Measurements from ENCODE around the gene RSPO1.

- TF ChIP-seq NBN (conservative IDR thresholded peaks at IDR 0.05) (no peak), EHMT2 (IDR thresholded peaks at IDR 0.05; ENCODE audit: borderline replicate concordance, low read depth, low read length) (no peak), FOXK1 (CRISPR knock-in tag; IDR thresholded peaks at IDR 0.05; ENCODE audit: borderline replicate concordance, low read depth) (no peak), ATF2 (CRISPR knock-in tag; IDR thresholded peaks at IDR 0.05) (no peak), AFF4 (CRISPR knock-in tag; IDR thresholded peaks at IDR 0.05) (no peak)
Measured at GRCh38 chr1:37588939-37589338, 45.8 kb downstream of the RSPO1 start.
